NCI-H1417 treated with DMSO at 0.1 percent for 48 hours (cell line): Measurements from ENCODE around the gene SLC22A23.

Experiments used
- DNase-seq: peaks from one replicate; lab custom pipeline; 2025; lab: John Stamatoyannopoulos, UW

The SLC22A23 gene

DNA sequence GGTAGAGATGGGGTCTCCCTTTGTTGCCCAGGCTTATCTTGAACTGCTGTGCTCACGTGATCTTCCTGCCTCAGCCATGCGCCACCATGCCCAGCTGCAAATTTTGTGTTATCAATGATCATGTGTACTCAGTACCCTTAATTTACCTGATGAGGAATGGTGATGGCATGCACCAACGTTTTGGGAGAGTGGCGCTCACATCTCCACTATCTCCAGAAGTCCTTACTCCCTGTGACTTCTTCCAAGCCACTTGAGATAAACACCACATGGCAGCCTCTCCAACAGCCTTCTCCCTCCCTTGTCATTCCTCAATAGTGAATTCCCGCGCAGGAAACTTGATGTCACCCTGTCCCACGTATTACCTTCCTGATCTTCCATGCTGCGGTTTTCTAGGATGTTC lies 140.0 kb downstream of the SLC22A23 start:
- DNase-seq, result no peak

DNA sequence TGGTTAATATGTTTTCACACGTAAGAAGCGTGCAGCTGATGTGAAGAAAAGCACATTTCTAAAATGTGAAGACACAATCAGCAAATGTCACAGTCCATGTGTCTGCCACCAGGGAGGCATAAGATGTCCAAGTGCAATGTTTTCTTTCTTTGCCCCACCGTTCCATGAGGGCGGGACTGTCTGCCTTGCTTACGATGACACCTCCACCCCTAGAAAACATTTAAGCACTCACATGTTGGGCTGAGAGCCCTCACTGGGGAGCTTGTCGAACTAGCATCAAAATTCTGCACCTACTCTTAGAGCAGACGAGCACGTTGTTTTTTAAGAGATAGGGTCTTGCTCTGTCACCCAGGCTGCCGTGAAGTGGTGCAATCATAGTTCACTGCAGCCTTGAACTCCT lies 140.5 kb downstream of the SLC22A23 start:
- DNase-seq, result no peak

DNA sequence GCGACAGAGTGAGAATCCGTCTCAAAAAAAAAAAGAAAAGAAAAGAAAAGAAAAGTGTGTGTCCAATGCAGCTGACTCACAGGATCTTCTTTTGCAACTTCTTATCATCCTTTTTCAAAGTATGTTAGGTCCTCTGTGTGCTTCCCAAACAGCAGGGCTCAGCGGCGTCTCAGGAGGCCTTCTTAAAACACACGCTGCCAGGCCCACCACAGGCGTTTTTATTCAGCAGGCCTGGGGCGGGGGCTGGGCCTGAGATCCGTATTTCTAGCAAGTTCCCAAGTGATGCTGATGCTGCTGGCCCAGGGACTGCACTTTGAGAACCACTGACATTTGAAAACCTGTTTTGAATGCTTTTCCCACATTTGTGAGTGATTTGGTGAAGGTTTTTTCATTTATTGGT lies 141.0 kb downstream of the SLC22A23 start:
- DNase-seq, result no peak

DNA sequence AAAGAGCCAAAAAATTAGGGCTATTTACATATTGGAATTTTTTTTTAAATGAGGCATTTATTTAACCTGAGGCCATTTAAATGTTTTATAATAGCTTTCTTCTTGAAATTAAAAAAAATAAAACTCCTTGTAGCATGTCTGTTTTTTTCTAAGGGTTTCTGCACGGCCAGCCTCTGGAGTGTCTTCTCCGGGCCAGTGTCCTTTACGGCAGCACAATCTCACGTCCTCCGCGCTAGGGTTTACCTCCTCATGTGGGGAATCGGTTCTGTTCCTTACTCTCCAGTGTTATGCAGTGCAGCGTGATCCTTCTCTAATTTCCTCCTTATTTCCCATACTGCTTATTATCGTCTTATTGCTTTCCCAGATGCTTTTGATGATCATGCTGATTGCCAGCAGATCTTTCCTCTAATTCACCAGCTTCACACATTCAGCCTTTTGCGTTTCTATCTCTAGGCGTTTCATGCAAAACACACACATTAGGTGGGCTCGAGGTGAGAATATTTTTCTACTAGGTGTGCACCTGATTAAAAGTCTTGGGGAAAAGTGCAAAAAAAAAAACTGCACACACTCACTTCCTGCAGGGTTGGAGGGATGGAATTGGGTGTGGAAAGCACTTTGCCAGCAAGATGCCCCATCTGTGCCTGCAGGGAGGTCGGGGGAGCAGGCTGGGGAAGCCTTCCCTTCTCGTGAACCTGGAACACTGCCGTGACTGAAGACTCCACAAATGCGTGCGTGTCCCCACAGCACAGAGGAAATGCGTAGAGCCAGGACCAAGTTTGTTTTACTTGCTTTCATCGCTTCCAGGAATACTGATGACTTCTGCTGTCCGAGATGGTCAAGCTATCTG lies 142.0 kb downstream of the SLC22A23 start:
- no peak for DNase-seq

DNA sequence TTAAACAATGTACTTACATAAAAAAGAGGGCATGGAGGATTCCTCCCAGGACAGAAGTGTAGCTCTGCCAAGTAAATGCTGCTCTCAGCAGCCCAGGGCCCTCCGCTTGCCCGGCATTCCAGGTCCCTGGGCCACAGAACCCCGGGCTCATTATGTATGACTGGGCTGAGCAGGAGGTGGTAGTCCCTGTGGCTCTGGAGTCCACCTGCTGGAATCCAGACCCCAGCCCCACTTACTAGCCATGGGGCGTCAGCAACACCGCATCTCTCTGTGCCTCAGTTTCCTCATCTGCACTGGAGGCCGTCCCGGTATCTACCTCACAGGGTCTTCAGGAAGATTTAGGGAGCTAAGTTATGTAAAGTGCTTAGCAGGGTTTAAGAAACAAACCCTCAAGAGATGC lies 142.7 kb downstream of the SLC22A23 start:
- no peak for DNase-seq

DNA sequence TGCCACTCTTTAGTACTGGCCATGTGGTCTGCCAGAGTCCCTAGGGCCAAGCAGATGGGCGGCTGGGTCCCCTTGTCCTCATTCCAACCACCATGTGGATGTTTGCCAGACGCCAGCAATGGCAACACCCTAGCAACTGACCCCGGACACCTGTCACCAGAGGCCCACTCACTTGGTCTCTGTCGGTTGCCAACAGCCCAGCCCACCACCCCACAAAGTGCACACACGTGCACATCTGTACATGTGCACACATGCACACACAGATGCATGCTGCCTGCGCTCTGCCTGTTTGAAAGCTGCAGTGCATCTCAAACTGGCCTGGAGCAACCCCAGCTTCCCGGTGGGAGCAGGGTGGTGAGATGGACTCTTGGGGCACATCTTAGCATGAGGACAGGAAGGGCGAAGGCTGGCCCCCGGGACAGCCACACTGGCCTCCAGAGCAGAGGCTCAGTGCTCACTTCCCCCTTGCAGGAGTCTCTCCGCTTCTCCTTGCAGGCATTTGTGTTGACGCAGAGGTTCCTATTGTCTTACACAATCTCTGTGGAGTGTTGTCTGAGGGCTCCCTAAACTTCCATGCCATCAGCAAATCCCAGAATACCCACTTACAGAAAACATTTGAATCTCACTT lies 144.1 kb downstream of the SLC22A23 start:
- DNase-seq, result no peak

DNA sequence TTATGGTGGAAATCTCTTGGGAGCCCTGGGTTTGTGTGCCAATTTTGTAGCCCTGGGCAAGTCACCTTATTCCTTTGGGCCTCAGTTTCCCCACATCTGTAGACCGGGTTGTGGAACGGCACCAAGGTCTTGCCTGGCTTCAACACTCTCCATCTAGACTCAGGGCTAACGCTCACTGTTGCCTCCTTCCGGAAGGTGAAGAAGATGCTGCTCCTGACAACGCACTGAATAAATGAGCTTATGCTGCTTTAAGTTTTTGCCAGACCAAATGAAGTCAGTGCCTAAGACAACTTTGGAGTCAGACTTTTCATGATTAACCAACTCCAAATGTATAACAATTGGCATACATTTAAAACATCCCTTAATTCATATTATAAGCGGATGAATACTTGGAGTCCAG lies 145.0 kb downstream of the SLC22A23 start:
- DNase-seq, result no peak

DNA sequence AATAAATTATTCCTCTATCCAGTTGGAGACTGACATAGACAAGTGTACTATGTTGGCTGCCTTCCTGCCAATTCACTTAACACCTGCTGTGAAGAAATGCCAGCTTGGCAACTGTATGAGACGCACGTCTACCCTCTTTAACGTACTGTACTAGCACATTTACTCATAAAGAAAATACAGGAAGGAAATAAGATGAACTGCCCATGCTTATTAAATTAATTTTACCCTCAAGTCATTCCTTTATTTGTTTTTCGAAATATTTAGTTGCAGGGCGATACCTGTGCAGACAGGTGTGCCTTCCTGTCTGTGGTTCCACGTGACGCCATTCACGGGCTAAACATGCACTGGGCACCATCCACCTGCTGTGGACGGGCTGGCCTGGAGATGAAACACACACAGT lies 146.1 kb downstream of the SLC22A23 start:
- DNase-seq, result no peak

DNA sequence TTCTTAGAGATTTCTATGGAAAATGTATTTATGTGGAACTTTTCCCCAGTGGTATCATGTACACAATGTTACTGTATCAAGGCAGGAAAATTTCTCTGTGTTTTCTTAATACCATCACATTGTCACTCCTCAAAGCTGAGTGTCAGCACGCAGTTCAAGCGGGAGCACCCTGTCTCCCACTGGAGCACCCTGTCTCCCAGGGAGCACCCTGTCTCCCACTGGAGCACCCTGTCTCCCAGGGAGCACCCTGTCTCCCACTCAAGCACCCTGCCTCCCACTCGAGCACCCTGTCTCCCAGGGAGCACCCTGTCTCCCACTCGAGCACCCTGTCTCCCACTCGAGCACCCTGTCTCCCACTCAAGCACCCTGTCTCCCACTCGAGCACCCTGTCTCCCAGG lies 146.8 kb downstream of the SLC22A23 start:
- no peak for DNase-seq

DNA sequence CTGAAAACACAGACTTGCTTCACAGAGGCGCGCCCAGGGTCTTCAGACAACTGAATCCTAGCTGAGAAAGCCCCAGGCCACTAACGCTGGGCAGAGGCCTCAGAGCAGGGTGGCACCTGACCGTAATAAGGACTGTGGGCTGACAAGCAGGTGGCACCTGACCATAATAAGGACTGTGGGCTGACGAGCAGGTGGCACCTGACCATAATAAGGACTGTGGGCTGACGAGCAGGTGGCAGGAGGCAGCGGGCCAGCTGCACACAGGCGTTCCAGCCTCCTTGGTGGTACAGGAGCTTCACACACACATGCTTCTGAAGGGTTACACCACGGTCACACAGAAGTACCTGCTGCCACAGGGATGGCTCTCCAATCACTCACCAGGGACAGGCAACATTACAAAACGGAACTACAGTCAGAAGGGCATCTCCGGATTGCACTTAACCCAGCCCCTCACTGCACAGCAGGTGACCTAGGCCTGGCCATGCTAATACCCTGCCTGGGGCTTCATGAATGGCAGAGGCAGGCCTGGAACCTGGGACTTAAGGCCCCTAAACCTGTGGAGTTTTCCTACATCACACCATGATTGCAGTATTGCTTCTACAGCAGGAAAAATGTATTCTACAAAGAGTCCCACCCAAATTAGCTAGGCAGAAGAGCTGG lies 147.3 kb downstream of the SLC22A23 start:
- DNase-seq, result no peak

DNA sequence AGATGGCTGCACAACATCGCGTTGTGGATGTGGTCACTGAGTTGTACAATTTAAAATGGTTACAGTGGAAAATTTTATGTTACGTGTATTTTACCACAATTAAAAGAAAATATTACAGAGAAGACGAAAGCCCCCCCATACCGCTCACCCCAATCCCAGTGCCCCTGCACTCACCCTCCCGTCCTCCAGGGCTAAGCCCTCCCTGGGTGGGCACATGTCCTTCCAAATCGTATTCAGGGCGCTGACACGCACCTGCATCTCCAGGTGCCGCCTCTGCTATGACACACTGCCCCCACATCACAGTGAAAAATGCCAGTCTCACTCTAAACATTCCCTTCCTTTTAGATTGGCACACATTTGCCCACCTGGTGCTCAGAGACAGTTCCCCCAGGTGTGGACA lies 148.7 kb downstream of the SLC22A23 start:
- no peak for DNase-seq

DNA sequence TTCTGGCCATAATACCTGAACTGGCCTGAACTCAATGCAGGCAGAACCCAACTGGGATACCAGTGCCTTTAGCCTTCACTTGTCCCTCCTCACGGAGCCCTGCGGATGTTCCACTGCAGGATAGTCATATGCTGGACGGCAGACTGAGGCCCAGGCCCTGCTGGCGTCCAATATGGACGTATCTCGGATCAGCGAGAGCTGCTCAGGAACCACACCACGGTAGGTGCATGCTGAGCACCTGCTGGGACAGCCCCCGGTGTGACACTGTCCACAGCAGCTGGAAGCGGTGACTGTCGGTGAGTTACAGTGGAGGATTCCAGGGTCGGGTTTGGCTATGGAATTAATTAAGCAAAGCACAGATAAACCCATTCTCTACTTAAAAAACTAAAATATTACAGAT lies 149.4 kb downstream of the SLC22A23 start:
- no peak for DNase-seq

DNA sequence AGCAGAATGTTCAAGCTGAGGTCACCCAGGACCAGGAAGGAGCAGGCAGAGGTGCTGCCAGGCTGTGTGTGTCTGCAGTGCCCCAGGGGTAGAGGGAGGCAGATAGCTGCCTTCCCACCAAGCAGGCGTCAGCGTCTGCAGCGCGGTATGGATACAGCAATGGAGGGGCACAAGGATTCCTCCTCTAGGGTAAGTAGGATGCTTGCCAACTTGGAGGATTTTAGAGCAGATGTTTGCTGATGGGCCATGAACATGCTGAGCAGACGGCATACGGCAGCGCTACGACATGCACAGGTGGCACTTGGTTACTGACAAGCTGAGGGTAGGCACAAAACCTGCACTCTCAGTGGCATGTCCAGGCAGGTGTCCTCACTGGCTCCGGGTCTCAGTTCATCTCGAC lies 150.0 kb downstream of the SLC22A23 start:
- no peak for DNase-seq

DNA sequence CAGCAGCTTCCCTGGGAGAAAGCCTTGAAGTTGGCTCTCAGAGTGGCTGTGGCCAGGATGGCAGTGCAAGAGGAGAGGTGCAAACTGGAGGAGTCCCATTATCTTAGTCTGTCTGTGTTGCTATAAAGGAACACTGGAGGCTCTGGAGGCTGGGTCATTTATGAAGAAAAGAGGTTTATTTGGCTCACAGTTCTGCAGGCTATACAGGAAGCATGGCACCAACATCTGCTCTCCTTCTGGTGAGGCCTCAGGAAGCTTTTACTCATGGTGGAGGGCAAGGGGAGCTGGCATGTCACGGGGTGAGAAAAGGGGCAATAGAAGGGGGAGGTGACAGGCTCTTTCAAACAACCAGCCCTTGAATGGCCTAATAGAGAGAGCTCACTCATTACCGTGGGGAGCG lies 151.0 kb downstream of the SLC22A23 start:
- DNase-seq, result no peak

DNA sequence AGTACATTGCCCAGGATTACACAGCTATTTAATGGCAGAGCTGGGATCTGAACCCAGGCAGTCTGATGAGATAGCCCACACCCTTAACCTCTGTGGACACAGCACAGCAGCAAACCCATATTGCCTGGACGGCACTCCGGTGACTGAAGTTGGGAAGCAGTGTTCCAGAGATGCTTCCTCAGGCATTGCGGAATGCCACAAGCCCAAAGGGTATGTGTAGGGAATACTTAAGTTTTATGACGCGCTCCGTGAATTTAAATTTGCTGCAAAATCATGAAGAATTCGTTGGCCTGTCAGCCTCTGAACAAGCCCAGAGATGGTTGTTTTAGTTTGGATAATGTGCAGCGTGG lies 151.7 kb downstream of the SLC22A23 start:
- DNase-seq, result no peak

DNA sequence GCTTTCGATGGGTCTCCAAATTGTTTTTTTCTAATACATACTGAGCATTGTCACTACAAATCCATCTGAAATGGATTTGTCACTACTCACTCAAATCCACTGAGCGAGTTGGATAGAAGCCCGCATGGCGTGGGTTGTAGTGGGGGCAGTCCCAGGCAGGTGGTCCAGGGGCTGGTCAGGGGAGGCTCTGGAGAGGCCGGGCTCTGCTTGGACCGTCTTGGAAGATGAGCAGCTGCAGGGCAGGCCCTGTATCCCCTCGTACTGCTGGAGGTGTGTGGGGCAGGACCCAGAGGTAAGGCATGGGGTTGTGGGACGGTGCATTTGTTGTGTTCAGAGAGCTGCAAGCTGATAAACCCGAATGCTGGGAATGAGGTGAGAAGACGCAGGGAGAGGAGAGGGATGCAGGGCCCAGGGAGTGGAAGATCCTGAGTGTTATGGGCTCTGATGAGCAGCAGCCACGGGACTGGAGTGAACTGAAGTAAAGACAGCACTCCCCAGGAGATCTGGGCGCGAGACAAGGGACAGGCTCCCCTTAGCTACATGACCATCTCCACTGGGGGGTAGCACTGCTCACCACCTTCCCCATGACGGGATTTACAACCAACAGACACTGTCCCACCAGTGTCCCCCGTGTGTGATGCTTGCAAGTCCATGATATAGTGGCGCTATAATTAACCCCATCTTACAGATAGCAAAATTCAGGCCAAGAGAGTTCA lies 152.2 kb downstream of the SLC22A23 start:
- DNase-seq, result no peak

DNA sequence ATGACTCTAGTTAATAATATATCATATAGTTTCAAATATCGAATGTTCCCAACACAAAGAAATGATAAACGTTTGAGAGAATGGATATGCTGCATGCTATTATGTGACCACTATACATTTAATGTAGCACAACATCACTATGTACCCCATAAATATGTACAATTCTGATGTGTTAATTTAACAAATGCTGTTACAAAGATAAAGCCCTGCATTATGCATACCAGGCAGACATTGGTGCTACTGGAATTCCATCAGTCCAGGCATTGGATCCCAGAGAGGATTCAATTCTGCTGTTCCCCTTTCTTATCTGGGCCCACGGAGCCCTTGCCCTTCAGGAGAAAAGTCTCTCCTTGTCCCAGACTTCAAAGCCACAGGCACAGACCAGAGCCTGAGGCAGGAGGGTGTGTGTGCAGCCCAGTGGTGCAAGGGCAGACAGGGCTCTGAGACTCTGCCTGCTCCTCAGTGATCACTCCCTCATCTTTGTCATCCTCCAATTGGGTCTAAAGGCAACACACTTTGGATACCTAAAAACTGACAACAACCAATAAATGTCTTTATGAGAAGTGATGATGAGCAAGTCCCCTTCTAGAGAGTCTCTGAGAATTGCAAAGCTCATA lies 152.9 kb downstream of the SLC22A23 start:
- no peak for DNase-seq

DNA sequence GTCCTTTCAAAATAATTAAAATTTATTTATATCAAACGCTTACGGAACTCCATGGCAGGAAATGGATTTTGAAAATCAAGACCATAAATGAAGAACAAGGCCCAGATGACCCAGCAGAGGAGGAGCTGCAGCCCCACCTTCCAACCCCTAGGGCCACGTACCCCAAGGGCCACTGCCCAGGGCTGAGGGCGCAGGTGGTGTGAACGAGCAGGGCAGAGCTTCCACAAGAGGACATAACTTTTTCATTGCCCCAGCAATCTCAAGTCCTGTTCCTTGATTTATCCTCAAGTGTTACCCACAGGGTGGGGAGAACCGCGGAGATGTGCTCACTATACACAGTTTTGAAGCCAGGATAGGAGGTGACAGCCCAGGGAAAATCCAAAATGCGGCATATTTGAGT lies 155.3 kb downstream of the SLC22A23 start:
- no peak for DNase-seq

DNA sequence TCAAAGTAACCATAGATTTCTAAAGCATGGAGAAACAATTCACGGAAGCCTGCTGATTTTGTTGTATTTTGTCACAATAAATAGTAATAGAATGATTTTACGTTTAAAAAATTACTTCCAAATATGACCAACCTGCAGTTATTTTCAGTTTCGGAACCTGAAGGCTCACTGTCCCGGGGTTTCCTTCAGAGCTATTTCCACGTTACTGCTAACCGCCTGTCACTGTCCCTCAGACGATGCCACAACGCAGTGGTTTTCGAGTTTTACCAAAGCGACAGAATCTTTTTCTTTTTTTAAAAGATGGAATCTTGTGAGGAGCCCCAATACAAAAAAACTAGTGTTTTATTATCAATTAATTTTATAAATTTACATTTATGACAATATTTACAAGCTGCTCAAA lies 157.6 kb downstream of the SLC22A23 start:
- no peak for DNase-seq

DNA sequence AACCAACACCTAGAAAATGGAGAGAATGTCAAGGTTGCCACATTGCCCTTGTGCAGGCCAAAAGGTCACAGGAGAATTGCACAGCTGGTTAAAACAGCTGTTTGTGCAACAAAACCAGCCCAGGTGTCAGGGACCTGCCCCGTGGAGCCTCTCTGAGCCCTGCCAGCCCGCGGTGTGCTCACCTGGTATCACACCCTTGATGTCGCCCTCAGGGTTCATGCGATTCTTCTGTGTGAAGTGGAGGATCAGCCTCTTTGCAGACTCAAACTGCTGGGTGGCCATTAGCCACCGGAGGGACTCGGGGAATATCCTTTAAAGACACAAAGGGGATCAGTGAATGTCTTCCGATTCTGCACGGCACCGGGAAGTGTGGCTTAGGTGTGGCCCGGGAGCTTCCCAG lies 158.9 kb downstream of the SLC22A23 start:
- DNase-seq, result no peak

DNA sequence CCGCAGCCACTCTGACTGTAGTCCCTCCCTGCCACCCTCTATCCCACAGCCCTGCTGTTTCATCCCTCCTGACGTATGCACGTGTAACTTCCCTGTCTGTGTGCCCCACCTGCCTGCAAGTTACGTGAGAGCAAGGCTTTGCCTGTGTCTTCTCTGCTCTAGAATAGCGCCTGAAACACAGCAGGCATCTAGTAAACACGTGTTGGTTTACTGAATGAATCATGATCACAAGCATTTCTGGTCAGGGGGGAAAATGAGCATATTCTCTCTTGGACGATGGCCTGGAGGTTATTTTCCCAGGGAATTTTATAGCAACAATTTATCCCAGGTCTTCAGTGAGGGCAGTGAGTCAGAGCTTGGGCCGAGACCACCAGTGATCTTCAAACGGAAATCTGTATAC lies 159.8 kb downstream of the SLC22A23 start:
- DNase-seq, result no peak

DNA sequence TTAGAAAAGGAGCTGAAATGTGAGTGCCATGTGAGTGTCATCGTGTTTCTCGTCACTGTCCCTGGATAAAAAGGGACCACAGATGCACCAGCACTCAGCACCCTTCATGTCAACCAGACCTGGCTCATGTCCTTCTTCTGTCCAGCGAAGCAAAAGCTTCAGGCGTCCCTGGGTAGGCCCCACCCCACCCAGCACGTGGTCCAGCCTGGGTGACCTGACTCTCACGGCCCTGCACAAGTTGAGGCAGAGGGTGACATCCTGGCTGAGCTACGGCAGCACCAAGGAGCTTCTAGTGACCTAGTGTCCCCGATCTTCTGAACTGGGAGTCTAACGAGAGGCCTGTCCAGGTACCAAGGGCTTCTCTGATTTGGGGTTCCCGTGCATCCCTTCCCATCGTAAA lies 160.3 kb downstream of the SLC22A23 start:
- no peak for DNase-seq
